H54 (cell line): Measurements from ENCODE around the gene OR5C1.
"Not testable (repeated sequence)": the region's sequence is repeated elsewhere in the genome, so short reads cannot be mapped to it uniquely, and the experiment has no call there.

ENCODE experiments used
- DNase-seq: peaks from one replicate; pipeline ENCODE4 v3.0.0; 2011; ENCODE audit warnings: low spot score, mixed read lengths; ENCODE audit not compliant: insufficient read length
- FAIRE-seq: peaks from 3 replicates; lab custom pipeline; 2011; peaks lifted over from hg19 to GRCh38; lab: Jason Lieb, UNC
- POLR2A ChIP-seq: IDR thresholded peaks from 2 replicates; pipeline ENCODE4 v1.6.1; 2011; ENCODE audit warnings: low read depth, mild to moderate bottlenecking, low read length

OR5C1 gene

DNA sequence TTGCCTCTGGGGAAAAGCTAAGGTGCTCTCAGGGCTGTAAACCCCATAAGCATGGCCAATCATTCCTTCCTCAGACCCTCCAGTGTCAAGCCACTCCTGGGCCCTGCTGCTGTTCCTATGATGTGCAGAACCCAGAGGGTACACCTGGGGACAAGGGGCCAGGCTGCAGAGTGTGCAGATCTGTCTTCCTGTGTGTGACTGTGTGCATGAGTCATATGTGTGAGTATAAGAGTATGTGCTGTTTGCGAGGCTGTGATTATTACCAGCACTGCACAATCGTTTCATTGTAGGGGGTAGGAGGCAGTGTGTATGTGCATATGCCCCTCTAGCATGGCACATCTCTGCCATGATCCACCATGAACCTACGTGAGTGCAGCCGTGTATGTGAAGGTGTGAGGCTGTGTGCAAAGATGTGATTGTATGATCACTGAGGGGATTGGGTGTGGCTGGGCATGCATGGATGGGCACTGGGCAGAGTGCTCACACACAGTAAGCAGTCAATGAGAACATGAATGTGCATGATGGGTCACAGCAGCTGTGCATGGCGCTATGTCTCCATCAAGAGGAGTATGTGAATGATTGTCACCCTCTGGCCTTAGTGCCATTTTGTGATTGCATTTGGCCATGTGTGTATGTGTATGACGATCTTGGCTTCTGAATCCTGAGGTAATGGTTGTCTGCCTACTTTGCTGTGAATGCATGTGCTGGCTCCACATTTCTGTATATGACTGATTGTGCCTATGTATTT, 8.8 kb downstream of the OR5C1 start:
- DNase-seq, result peak; percentile 52
- no peak for FAIRE-seq
- no peak for TF ChIP-seq POLR2A

DNA sequence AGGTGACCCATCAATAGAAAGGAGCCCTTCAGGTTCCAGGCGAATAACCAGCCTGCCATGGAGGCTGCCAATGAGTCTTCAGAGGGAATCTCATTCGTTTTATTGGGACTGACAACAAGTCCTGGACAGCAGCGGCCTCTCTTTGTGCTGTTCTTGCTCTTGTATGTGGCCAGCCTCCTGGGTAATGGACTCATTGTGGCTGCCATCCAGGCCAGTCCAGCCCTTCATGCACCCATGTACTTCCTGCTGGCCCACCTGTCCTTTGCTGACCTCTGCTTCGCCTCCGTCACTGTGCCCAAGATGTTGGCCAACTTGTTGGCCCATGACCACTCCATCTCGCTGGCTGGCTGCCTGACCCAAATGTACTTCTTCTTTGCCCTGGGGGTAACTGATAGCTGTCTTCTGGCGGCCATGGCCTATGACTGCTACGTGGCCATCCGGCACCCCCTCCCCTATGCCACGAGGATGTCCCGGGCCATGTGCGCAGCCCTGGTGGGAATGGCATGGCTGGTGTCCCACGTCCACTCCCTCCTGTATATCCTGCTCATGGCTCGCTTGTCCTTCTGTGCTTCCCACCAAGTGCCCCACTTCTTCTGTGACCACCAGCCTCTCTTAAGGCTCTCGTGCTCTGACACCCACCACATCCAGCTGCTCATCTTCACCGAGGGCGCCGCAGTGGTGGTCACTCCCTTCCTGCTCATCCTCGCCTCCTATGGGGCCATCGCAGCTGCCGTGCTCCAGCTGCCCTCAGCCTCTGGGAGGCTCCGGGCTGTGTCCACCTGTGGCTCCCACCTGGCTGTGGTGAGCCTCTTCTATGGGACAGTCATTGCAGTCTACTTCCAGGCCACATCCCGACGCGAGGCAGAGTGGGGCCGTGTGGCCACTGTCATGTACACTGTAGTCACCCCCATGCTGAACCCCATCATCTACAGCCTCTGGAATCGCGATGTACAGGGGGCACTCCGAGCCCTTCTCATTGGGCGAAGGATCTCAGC, 11.6 kb downstream of the OR5C1 start, which contains the start of gene OR1K1:
Gene OR1K1 (plus strand): TSS at position 58 of the 995 bp plus-strand sequence. CDS start 0 bp downstream, at position 58.
- FAIRE-seq, result no peak
- DNase-seq, result no peak
- no peak for TF ChIP-seq POLR2A

DNA sequence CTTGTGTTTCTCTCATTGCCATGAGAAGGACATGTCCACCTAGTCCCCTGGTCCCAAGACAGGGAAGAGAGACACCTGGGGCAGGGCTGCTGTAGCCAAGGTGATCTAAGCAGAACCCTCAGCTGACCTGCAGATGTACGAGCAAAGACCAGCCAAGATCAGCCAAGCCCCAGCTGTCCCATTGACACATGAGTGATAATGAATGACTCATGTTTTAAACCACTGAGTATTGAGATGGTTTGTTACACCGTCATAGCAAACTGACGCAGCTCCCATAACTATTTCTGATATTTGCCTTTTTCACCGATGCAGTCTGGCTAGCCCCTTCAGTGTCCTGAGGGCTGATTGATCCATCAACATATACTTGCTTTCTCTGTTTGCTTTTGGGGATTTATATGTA, 17.9 kb downstream of the OR5C1 start:
- FAIRE-seq, result no peak
- no peak for DNase-seq

DNA sequence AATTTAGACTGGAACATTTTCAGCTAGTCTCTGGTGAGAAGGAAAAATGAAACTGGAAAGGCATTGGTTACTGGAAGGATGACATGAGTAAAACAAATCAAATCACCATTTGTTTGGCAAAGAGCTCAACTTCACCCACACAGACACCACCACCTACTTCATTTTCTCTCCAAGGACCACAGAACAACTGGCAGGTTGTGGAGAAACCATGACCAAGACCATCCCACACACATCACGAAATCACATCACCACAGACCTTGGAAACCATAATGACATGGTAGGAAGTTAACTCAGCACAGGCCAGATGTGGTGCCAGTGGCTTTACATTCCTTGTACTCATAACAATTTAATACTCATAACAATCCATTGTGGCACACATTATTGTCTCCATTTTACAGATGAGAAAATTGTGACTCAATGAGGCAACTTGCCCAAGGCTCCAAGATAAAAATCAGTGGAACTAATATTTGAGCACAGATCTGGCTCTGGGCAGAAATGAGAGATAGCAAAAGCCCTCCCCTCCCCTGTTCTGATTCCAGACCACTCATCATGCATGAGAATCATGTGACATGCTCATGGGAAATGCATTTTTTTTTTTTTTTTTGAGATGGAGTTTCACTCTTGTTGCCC, 18.7 kb downstream of the OR5C1 start:
- no peak for TF ChIP-seq POLR2A
- no peak for FAIRE-seq
- DNase-seq, result no peak

More for the DNA sequence above, 17.9 kb downstream of the OR5C1 start:
- no peak for TF ChIP-seq POLR2A

DNA sequence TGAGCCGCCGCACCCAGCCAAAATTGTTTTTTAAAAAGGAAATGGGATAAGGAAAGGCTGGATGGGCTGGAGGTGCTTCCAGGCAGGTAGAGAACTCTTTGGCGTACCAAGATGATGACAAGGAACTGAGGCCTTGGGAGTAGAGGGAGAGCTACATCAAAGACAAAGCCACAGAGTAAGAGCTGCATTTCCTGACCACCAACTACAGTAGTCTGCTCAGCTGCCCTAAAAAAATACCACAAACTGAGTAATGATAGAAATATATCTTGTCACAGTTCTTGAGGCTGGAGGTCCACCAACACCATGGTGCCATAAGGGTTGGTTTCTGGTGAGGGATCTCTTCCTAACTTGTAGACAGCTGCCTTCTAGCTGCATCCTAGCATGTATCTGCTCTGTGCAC, 19.4 kb downstream of the OR5C1 start:
- FAIRE-seq (no peak), DNase-seq (no peak)
- TF ChIP-seq POLR2A, result no peak

DNA sequence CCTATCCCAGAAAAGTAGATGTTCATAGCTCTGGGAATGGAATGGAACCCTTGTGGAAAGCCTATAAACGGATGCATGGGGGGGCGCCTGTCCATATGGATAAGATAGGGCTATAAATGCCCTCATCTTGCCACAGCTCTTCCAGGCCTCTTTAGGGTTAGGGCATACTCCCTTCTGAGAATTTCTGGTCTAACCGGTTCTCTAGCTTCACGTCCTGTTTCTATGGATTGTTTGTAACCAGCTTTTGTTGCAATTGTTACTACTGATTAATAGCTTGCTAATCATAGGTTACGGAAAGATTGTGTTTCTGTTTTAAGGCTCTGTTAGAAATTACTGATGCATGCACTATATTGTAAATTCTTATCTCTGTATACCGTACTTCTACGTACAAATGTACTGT, 20.5 kb downstream of the OR5C1 start:
- not testable (repeated sequence) for FAIRE-seq, DNase-seq

DNA sequence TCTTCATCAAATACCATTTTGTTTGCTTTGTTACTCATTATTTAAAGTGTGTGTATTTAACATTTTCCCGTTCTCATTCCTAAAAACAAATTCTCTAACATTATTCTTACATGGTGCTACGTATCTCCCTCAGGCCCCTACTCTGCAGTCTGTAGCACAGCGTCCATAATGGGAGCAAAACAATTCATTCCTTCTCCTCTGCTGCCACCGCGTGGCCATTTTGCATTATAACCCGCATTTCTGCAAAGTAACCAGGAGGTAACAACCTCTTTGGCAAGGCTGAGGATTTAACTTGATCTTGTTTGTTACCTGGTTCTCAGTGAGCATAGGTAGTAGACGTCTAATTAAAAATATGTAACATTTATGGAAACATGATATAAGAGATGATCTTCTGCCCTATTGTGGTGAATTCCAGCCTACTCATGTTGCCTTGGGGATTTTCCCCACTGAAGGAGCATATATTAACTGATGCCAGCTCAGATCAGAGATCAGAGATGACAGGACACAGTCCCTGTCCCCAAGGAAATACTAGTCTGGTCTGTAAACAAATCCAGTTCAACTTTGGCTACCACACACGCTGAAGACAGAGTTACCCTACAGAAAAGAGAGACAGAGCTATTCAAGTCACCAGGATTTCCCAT, 21.7 kb downstream of the OR5C1 start:
- no peak for TF ChIP-seq POLR2A
- FAIRE-seq, result peak; percentile 98
- peak; percentile 83 for DNase-seq

DNA sequence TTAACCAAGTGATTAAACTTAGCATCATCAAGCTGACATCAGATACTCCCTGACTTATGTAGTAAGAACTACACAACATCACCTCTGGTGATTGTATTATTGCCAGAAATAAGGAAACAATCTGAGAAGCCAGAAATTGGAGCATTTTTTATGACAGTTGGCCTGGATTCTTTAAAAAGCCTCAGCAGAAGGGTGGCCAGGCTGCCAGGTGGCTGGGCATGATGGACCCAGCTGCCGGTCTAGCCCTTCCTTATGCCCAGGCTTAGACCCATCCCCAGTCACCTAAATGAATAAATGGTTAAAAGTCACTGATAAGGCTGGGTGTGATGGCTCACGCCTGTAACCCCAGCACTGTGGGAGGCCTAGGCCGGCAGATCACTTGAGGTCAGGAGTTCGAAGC, 24.0 kb downstream of the OR5C1 start:
- FAIRE-seq, result no peak
- no peak for DNase-seq
- no peak for TF ChIP-seq POLR2A

DNA sequence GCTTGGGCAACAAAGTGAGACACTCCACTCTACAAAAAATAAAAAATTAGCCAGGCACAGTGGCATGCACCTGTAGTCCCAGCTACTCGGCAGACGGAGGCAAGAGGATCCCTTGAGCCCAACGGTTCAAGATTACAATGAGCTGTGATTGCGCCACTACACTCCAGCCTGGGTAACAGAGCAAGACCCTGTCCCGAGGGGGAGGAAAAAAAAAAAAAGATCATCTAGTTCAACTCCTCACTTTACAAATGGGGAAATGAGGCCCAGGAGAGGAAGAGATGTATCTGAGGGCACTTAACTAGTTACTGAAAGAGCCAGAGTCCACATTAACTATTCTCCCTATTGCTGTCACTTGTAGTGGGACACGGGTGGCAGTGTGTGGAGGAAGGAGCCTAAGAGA, 25.8 kb downstream of the OR5C1 start:
- DNase-seq (no peak), FAIRE-seq (no peak)
- TF ChIP-seq POLR2A, result no peak

DNA sequence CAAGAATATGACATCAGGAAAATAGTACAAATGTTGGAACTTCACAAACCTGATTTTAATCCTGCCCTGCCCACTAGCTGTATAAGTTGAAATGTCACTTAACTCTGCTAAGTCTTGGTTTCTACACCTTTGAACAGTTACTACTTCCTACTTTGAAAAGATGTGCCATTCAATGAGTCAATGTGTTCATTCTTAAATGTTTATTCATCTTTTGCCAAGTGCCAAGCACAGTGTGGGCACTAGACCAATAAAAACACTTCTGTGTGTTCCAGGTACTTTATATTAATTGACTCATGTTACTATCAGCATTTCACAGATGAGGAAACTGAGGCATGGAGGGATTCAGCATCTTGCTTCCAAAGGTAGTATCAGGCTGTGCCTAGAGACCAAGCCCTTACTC, 26.8 kb downstream of the OR5C1 start:
- TF ChIP-seq POLR2A, result no peak
- FAIRE-seq, result peak; percentile 41

DNA sequence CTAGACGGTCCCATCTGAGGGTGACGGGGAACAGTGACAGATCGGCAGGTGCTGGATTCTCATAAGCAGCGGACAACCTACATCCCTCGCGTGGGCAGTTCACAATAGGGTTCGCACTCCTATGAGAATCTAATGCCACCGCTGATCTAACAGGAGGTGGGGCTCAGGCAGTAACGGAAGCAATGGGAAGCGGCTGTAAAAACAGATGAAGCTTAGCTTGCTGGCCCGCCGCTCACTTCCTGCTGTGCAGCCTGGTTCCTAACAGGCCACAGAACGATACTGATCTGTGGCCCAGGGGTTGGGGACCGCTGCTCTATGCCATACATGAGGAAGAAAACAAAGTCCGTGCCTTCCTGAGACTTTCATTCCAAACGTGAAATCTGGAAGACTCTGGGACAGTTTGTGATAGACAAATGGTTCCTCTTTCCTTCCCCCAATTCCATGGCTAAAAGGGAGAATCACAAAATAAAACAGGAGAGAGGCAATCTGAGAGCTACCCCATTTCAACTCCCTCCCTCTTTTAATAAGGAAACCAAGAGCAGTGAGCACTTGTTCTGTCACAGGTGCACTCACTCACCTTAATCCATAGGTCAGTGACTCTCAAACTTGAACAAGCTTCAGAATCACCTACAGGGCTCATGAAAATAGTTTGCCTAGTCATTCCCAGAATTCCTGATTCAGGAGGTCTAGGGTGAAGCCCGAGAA, 27.6 kb downstream of the OR5C1 start:
- FAIRE-seq, result no peak
- DNase-seq, result no peak
- TF ChIP-seq POLR2A, result no peak

More for the DNA sequence above, 26.8 kb downstream of the OR5C1 start:
- no peak for DNase-seq

DNA sequence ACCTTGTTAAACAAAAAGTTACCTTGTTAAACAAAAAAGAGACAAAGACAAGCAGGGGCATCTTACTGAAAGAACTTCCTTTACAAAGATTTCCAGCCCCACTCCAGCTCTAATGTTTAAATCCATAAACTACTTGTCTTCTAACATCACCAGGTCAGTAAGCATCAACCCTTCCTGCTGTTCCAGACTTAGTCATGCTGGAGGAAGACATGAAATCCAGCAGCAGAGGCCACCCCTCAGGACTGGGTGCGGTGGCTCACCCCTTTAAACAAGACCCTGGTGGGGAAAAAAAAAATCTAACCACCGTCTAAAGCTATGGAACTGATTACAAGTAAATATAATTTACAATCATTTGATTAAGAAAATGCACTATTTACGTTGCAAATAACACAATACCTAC, 30.6 kb downstream of the OR5C1 start:
- DNase-seq, result no peak
- no peak for TF ChIP-seq POLR2A
- FAIRE-seq, result peak; percentile 66
